ENCODE data around the gene MYO1E.

DNA sequence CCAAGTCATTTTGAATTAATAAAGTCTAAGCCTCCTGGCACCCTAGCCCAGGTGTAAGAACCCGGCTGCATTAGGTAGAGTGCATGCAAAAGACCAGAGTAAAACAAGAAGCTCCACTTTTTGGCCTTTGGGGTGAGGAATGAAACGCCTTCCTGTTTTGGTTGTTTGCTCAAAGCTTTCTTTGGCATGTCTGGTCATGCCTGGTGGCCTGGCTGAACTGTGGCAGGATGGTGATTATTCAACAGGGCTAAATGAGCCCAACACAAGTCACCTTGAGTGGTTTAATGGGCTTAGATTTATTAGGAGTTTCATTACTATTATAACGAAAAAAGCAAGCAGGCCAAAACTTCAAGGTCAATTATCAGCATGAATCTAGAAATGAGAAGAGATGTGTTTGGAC lies 206.9 kb downstream of the MYO1E start:
- TF ChIP-seq, protein P1, sequence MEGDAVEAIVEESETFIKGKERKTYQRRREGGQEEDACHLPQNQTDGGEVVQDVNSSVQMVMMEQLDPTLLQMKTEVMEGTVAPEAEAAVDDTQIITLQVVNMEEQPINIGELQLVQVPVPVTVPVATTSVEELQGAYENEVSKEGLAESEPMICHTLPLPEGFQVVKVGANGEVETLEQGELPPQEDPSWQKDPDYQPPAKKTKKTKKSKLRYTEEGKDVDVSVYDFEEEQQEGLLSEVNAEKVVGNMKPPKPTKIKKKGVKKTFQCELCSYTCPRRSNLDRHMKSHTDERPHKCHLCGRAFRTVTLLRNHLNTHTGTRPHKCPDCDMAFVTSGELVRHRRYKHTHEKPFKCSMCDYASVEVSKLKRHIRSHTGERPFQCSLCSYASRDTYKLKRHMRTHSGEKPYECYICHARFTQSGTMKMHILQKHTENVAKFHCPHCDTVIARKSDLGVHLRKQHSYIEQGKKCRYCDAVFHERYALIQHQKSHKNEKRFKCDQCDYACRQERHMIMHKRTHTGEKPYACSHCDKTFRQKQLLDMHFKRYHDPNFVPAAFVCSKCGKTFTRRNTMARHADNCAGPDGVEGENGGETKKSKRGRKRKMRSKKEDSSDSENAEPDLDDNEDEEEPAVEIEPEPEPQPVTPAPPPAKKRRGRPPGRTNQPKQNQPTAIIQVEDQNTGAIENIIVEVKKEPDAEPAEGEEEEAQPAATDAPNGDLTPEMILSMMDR (IDR thresholded peaks at IDR 0.05; ENCODE audit: insufficient read depth, low read length, poor library complexity, severe bottlenecking): no peak
- no peak for TF ChIP-seq EZH2phosphoT487 (conservative IDR thresholded peaks at IDR 0.05; ENCODE audit: low read length)
